Heart left ventricle (tissue), 13 donors: ENCODE measurements around the gene SORCS2.

ENCODE experiments used
- POLR2A ChIP-seq, 2 donors: fragments of 450-650 bp; IDR thresholded peaks; one replicate each; pipeline ENCODE4 v1.6.1; 2017; ENCODE audit warnings: antibody characterized with exemption in 2 of 2, mild to moderate bottlenecking in 2 of 2, moderate library complexity in 2 of 2
- TF ChIP-seq, protein P1 (sequence below), 12 donors: fragments of 200-600 bp; sonication (generic) in 4 of 12; IDR thresholded peaks; one replicate each; pipeline versions ENCODE4 v1.5.0 to v1.8.0; 2018 to 2022; ENCODE audit warnings: antibody characterized with exemption in 12 of 12, mild to moderate bottlenecking in 5 of 12
- donor health status: ischemic (EF 13 %, LVEDD 7.1; RV severe dilation, severe dysfunction).
- donor health status: DM: no; HTN: yes; CAD: no.
- donor health status: DM: no; HTN: no; CAD: no.
- donor health status: ischemic (EF 25% LVEDD 6.9; RV normal size, moderate dysfunction).
- donor health status: ischemic (EF 25% LVEDD 5.7; RV mildly dilated, moderate dysfunction).
- donor health status: ischemic (EF 35%, LVEDD 5.7; RV mildly dilated, moderate dysfunction).
- donor health status: nonischemic (EF 11% LVEDD 7.7; RV severe dilation, severe dysfunction).
- donor health status: DM: yes; HTN: yes; CAD: no.
- donor health status: PGD.
- donor health status: ischemic (EF 29% LVEDD 5.4; RV normal size, mild dysfunction).
- donor health status: nonischemic (EF 23%, LVEDD 6.1; RV moderate dilation, normal function).

DNA sequence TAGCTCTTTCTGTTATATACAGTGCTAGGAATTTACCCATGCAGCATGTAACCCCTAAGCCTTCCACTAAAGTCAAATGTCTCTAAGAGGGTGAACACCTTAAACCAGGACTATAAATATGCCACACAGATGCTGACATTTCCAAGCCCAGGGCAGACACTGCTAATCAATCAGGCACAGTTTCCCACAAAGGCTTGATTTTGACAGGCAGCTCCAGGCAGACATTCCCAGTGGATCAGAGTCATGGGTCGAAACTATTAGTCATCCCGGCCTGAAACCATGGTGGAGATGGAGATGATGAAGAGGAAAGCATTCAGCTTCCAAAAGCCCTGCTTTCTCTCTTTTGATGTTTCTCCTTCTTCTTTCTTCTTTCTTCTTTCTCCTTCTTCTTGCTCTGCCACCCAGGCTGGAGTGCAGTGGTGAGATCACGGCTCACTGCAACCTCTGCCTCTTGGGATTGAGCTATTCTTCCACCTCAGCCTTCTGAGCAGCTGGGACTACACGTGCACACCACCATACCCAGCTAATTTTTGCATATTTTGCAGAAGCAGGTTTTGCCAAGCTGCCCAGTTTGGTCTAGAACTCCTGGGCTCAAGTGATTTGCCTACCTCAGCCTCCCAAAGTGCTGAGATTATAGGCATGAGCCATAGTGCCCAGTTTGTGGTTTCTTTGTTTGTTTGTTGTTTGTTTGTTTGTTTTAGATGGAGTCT, 21.0 kb upstream of the SORCS2 start:
- TF ChIP-seq, protein P1, sequence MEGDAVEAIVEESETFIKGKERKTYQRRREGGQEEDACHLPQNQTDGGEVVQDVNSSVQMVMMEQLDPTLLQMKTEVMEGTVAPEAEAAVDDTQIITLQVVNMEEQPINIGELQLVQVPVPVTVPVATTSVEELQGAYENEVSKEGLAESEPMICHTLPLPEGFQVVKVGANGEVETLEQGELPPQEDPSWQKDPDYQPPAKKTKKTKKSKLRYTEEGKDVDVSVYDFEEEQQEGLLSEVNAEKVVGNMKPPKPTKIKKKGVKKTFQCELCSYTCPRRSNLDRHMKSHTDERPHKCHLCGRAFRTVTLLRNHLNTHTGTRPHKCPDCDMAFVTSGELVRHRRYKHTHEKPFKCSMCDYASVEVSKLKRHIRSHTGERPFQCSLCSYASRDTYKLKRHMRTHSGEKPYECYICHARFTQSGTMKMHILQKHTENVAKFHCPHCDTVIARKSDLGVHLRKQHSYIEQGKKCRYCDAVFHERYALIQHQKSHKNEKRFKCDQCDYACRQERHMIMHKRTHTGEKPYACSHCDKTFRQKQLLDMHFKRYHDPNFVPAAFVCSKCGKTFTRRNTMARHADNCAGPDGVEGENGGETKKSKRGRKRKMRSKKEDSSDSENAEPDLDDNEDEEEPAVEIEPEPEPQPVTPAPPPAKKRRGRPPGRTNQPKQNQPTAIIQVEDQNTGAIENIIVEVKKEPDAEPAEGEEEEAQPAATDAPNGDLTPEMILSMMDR (IDR thresholded peaks at IDR 0.05): no peak
- no peak for TF ChIP-seq POLR2A (IDR thresholded peaks at IDR 0.05)
